Fibroblast of lung (primary cell): ENCODE results near the gene NR4A1. TPM values are rescaled to one million over a fixed set of nuclear protein-coding genes. Genes with fewer than 3 reads are reported as not detected.

Experiments
- DNase-seq, 2 donors: peaks; one replicate each; pipeline versions ENCODE4 v3.0.0 to v3.0.0-alpha.2; 2010; ENCODE audit warnings: low read depth in 2 of 2
- H2AFZ ChIP-seq: 2 replicates; pipeline ENCODE4 v1.5.1; 2012; ENCODE audit warnings: low read length, control low read depth, inconsistent platforms
- H3K27ac ChIP-seq: 2 replicates; pipeline ENCODE4 v1.5.1; 2011; ENCODE audit warnings: low read length, control low read depth; ENCODE audit not compliant: insufficient read depth
- H3K27me3 ChIP-seq: 2 replicates; pipeline ENCODE4 v1.5.1; 2011; ENCODE audit warnings: mild to moderate bottlenecking, low read length; ENCODE audit not compliant: control insufficient read depth, insufficient read depth
- H3K36me3 ChIP-seq: 2 replicates; pipeline ENCODE4 v1.5.1; 2011; ENCODE audit warnings: low read length; ENCODE audit not compliant: control insufficient read depth, insufficient read depth
- H3K4me1 ChIP-seq: 2 replicates; pipeline ENCODE4 v1.5.1; 2011; ENCODE audit warnings: low read length; ENCODE audit not compliant: control insufficient read depth, insufficient read depth; ENCODE audit errors: extremely low read depth
- H3K4me2 ChIP-seq: 2 replicates; pipeline ENCODE4 v1.5.1; 2011; ENCODE audit warnings: low read length, control low read depth; ENCODE audit not compliant: insufficient read depth; ENCODE audit errors: extremely low read depth
- H3K4me3 ChIP-seq, 4 experiments: fragments of 200-600 bp in 1 of 4; sonication (generic) in 1 of 4; replicated peaks in 1 of 4; 2 replicates each; pipeline ENCODE4 v1.5.1; 2011 to 2016; ENCODE audit warnings: low read length in 4 of 4, low read depth in 3 of 4, mild to moderate bottlenecking in 3 of 4, control low read depth in 2 of 4, inconsistent platforms in 1 of 4, mixed read lengths in 1 of 4; ENCODE audit not compliant: insufficient read depth in 1 of 4; ENCODE audit errors: control extremely low read depth in 1 of 4
- H3K79me2 ChIP-seq: 2 replicates; pipeline ENCODE4 v1.5.1; 2012; ENCODE audit warnings: mild to moderate bottlenecking, low read length, inconsistent platforms; ENCODE audit not compliant: control insufficient read depth, insufficient read depth
- H3K9ac ChIP-seq: 2 replicates; pipeline ENCODE4 v1.5.1; 2011; ENCODE audit warnings: mild to moderate bottlenecking, low read length, control low read depth; ENCODE audit not compliant: insufficient read depth
- H3K9me3 ChIP-seq: 2 replicates; pipeline ENCODE4 v1.5.1; 2012; ENCODE audit warnings: low read depth, low read length; ENCODE audit not compliant: control insufficient read depth, insufficient read depth
- H4K20me1 ChIP-seq: 2 replicates; pipeline ENCODE4 v1.5.1; 2011; ENCODE audit warnings: low read length; ENCODE audit not compliant: control insufficient read depth, insufficient read depth; ENCODE audit errors: extremely low read depth
- CTCF ChIP-seq, 2 donors: IDR thresholded peaks in 1 of 2; conservative IDR thresholded peaks in 1 of 2; 1 replicate in 1 of 2; 2 replicates in 1 of 2; pipeline ENCODE4 v1.5.1; 2011 to 2012; ENCODE audit warnings: low read length in 2 of 2, control low read depth in 1 of 2, inconsistent platforms in 1 of 2, low read depth in 1 of 2, mild to moderate bottlenecking in 1 of 2
- EZH2 ChIP-seq: IDR thresholded peaks from 2 replicates; pipeline ENCODE4 v1.5.1; 2012; ENCODE audit warnings: low read length, control low read depth, mild to moderate bottlenecking; ENCODE audit errors: missing control alignments
- polyA plus RNA-seq, 2 donors: library from polyadenylated mRNA; depleted of rRNA in 1 of 2; stranded (reverse) in 1 of 2; unstranded in 1 of 2; fragments of >200 nt; gene quantifications; 2 replicates each; pipeline ENCODE4 v1.2.1, GENCODE V29; 2011 to 2012; ENCODE audit warnings: missing spikeins in 1 of 2
- total RNA-seq: library from RNA; depleted of rRNA; stranded (reverse); fragments of >200 nt; gene quantifications from 2 replicates; pipeline ENCODE4 v1.2.1, GENCODE V29; 2014

Gene NR4A1
- total and polyA plus RNA-seq, 2 donors (not counting 1 experiment from before 2014, with no cell fraction given) = 3.8 to 4.1 TPM

GRCh38 chr12:52056801-52057637, 5.8 kb downstream of the NR4A1 start:
- no peaks in the 10 kb centered on the region for H3K79me2 ChIP-seq
- no peaks in the 10 kb centered on the region for H4K20me1 ChIP-seq
- no peak overlapping the region for H3K9ac ChIP-seq
- H3K4me1 ChIP-seq = no peaks in the 10 kb centered on the region
- H3K27ac ChIP-seq = no peak overlapping the region
- TF ChIP-seq EZH2 = no peak
- H3K4me2 ChIP-seq = peak overlapping the region; percentile 52
- H3K36me3 ChIP-seq = peaks cover 10% of the 10 kb centered on the region
- H3K9me3 ChIP-seq = no peaks in the 10 kb centered on the region
- H3K27me3 ChIP-seq = no peaks in the 10 kb centered on the region
- DNase-seq = peak in 1 of 2 donors; percentile 24
- H3K4me3 ChIP-seq = no peak overlapping the region
- no peak overlapping the region for H2AFZ ChIP-seq

- Histone ChIP-seq H4K20me1 (no peaks in the 10 kb centered on the region), H3K9me3 (no peaks in the 10 kb centered on the region)
- DNase-seq = peak in 1 of 2 donors; percentile 24
Observed at GRCh38 chr12:52057638-52058576, 6.7 kb downstream of the NR4A1 start.

More at GRCh38 chr12:52057638-52058576, 6.7 kb downstream of the NR4A1 start:
- Histone ChIP-seq H3K79me2 (no peaks in the 10 kb centered on the region), H3K27ac (no peak overlapping the region), H3K36me3 (peaks cover 10% of the 10 kb centered on the region), H3K9ac (no peak overlapping the region), H3K4me2 (no peak overlapping the region), H3K4me3 (no peak overlapping the region), H3K27me3 (no peaks in the 10 kb centered on the region), H2AFZ (no peak overlapping the region), H3K4me1 (no peaks in the 10 kb centered on the region)
- TF ChIP-seq EZH2 (no peak), CTCF (conservative IDR thresholded peaks at IDR 0.05 in 1 of 2, IDR thresholded peaks at IDR 0.05 in 1 of 2; ENCODE audit: low read depth in 1 of 2, low read length in 2 of 2) (no peak)
